Lower leg skin (tissue), 3 donors: ENCODE data around the gene GRM5.

ENCODE experiments used
- POLR2A ChIP-seq, 2 donors: fragments of 450-650 bp; IDR thresholded peaks; one replicate each; pipeline ENCODE4 v1.6.1; 2016 to 2017; ENCODE audit warnings: antibody characterized with exemption in 2 of 2, mild to moderate bottlenecking in 1 of 2, moderate library complexity in 1 of 2
- TF ChIP-seq, protein P1 (sequence below), 3 donors: fragments of 450-650 bp; IDR thresholded peaks; one replicate each; pipeline ENCODE4 v1.5.1; 2016; ENCODE audit warnings: antibody characterized with exemption in 3 of 3, mild to moderate bottlenecking in 3 of 3, moderate library complexity in 2 of 3

DNA sequence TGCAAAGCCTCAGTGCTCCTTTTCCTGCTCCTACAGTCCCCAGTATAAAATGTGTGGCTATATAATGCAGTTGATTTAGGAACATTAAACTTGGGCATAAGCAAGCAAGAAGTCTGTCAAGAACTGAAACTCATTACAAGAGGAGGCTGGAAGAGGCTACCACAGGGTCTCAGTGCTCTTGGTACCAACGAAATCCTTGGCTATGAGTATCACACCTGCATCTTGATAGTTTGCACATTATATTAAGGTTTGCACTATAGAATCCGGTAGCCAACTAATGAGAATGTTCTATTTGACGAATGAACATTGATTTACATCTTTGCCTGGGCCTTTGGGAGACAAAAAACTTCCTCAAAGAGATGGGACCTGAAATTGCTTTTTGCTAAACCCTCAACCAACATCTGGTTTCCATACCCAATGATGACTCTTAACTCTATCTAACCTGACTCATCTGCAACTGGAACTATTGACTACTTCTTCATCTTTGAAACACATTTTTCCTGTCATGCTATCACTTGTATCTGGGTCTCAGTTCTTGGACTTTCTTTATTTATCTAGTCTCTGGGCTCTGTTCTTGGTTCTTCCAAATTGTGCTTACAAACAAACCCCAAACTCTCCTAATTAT lies 521.0 kb downstream of the GRM5 start:
- TF ChIP-seq, protein P1, sequence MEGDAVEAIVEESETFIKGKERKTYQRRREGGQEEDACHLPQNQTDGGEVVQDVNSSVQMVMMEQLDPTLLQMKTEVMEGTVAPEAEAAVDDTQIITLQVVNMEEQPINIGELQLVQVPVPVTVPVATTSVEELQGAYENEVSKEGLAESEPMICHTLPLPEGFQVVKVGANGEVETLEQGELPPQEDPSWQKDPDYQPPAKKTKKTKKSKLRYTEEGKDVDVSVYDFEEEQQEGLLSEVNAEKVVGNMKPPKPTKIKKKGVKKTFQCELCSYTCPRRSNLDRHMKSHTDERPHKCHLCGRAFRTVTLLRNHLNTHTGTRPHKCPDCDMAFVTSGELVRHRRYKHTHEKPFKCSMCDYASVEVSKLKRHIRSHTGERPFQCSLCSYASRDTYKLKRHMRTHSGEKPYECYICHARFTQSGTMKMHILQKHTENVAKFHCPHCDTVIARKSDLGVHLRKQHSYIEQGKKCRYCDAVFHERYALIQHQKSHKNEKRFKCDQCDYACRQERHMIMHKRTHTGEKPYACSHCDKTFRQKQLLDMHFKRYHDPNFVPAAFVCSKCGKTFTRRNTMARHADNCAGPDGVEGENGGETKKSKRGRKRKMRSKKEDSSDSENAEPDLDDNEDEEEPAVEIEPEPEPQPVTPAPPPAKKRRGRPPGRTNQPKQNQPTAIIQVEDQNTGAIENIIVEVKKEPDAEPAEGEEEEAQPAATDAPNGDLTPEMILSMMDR (IDR thresholded peaks at IDR 0.05) = no peak
- no peak for TF ChIP-seq POLR2A (IDR thresholded peaks at IDR 0.05)
